Measurements from ENCODE around the gene EBF3.

The EBF3 gene

GRCh38 chr10:129849452-129849750 lies 114.7 kb downstream of the EBF3 start:
- no peak for DNase-seq

- DNase-seq = no peak
Observed at GRCh38 chr10:129848696-129849451, 115.2 kb downstream of the EBF3 start.

- DNase-seq = no peak
Observed at GRCh38 chr10:129847741-129848483, 116.2 kb downstream of the EBF3 start.

- no peak for DNase-seq
Observed at GRCh38 chr10:129846991-129847391, 117.1 kb downstream of the EBF3 start.

GRCh38 chr10:129845111-129845753 lies 118.8 kb downstream of the EBF3 start:
- no peak for DNase-seq

GRCh38 chr10:129844216-129844766 lies 119.8 kb downstream of the EBF3 start:
- DNase-seq = no peak

GRCh38 chr10:129843702-129844101 lies 120.4 kb downstream of the EBF3 start:
- no peak for DNase-seq

GRCh38 chr10:129843131-129843541 lies 120.9 kb downstream of the EBF3 start:
- no peak for DNase-seq

- no peak for DNase-seq
Observed at GRCh38 chr10:129842031-129842430, 122.0 kb downstream of the EBF3 start.

- no peak for DNase-seq
Observed at GRCh38 chr10:129841590-129841989, 122.5 kb downstream of the EBF3 start.

GRCh38 chr10:129841071-129841470 lies 123.0 kb downstream of the EBF3 start:
- no peak for DNase-seq

- DNase-seq = no peak
Observed at GRCh38 chr10:129840196-129840590, 123.9 kb downstream of the EBF3 start.

GRCh38 chr10:129839285-129840195 lies 124.5 kb downstream of the EBF3 start:
- DNase-seq = no peak

- DNase-seq = no peak
Observed at GRCh38 chr10:129838794-129839193, 125.3 kb downstream of the EBF3 start.

GRCh38 chr10:129837909-129838582 lies 126.0 kb downstream of the EBF3 start:
- DNase-seq = no peak

- DNase-seq = no peak
Observed at GRCh38 chr10:129836253-129836652, 127.8 kb downstream of the EBF3 start.

- DNase-seq = no peak
Observed at GRCh38 chr10:129833994-129834739, 129.9 kb downstream of the EBF3 start.

- no peak for DNase-seq
Observed at GRCh38 chr10:129833468-129833950, 130.6 kb downstream of the EBF3 start.

GRCh38 chr10:129832573-129833467 lies 131.3 kb downstream of the EBF3 start:
- DNase-seq = no peak

GRCh38 chr10:129831150-129831549 lies 132.9 kb downstream of the EBF3 start:
- no peak for DNase-seq

Data from NCI-H2029 (cell line).